Spinal cord (tissue), 10 donors: ENCODE data around the gene PLCB1. TPM values are rescaled to one million over a fixed set of nuclear protein-coding genes. Genes with fewer than 3 reads are reported as not detected.

Source experiments
- DNase-seq, 6 donors: peaks; one replicate each; pipeline versions ENCODE4 v3.0.0 to v3.0.0-alpha.2; 2013 to 2015; ENCODE audit warnings: low spot score in 6 of 6, low read depth in 4 of 6
- H3K27ac ChIP-seq: one replicate; pipeline ENCODE4 v1.5.1; 2013; ENCODE audit warnings: low read depth, low read length, control low read depth
- H3K27me3 ChIP-seq: one replicate; pipeline ENCODE4 v1.6.1; 2013; ENCODE audit warnings: low read length; ENCODE audit not compliant: control insufficient read depth, insufficient read depth
- H3K36me3 ChIP-seq: one replicate; pipeline ENCODE4 v1.6.1; 2013; ENCODE audit warnings: low read length; ENCODE audit not compliant: control insufficient read depth, insufficient read depth
- H3K4me1 ChIP-seq: one replicate; pipeline ENCODE4 v1.6.1; 2013; ENCODE audit warnings: low read length; ENCODE audit not compliant: control insufficient read depth, insufficient read depth
- H3K4me3 ChIP-seq: one replicate; pipeline ENCODE4 v1.5.1; 2013; ENCODE audit warnings: low read depth, low read length, control low read depth
- H3K9me3 ChIP-seq: one replicate; pipeline ENCODE4 v1.6.1; 2013; ENCODE audit warnings: low read length; ENCODE audit not compliant: control insufficient read depth, insufficient read depth
- WGBS: methylation state at CpG from one replicate; pipeline ENCODE4 v1.1.5; 2013; ENCODE audit warnings: missing lambda C conversion rate; ENCODE audit not compliant: insufficient coverage; 5-methylcytosine and 5-hydroxymethylcytosine counted together
- polyA plus RNA-seq, 2 donors: library from polyadenylated mRNA; unstranded; fragments of 120-200 nt; gene quantifications; one replicate each; pipeline ENCODE4 v1.2.1, GENCODE V29; 2013; ENCODE audit not compliant: insufficient read length in 2 of 2
- total RNA-seq, 2 donors: library from RNA; depleted of rRNA in 1 of 2; stranded (reverse); fragments of 120-200 nt in 1 of 2; fragments of >200 nt in 1 of 2; gene quantifications; one replicate each; pipeline versions ENCODE4 v1.2.3 to v1.2.4, GENCODE V29; 2013 to 2014
- donor health status: healthy.

PLCB1 gene
- total and polyA plus RNA-seq, 4 donors = 42.9 to 111 (median 88.2) TPM

- Histone ChIP-seq H3K27me3 (no peaks in the 10 kb centered on the region), H3K27ac (no peak overlapping the region), H3K4me3 (no peak overlapping the region), H3K36me3 (no peaks in the 10 kb centered on the region), H3K9me3 (no peaks in the 10 kb centered on the region), H3K4me1 (no peaks in the 10 kb centered on the region)
- 90% methylated on average over 2 of the region's 3 CpGs for WGBS
- no peak for DNase-seq
These were observed 96.2 kb downstream of the PLCB1 start for GRCh38 chr20:8228315-8228714.

DNA sequence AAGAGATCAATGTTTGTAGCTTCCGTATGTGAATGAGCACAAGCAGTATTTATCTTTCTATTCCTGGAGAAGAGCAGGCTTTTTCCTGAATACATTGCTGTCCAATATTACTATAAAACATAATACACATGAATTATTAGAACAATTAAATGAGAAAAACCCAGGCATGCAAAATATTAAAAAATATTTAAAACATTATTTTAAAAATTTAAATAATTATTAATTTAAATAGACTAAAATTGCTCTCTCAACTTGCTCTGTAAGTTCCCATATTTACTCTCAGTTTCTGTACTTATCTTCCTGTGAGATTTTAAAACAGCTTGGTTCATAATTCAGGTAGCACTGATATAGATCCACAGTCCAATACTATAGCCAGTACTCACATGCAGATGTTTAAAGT, 97.0 kb downstream of the PLCB1 start:
- no peaks in the 10 kb centered on the region for H3K4me1 ChIP-seq
- no CpG with 5 or more reads among the region's 1 CpG for WGBS
- no peaks in the 10 kb centered on the region for H3K27me3 ChIP-seq
- no peak for DNase-seq
- no peak overlapping the region for H3K27ac ChIP-seq
- no peak overlapping the region for H3K4me3 ChIP-seq
- no peaks in the 10 kb centered on the region for H3K9me3 ChIP-seq
- H3K36me3 ChIP-seq = no peaks in the 10 kb centered on the region

DNA sequence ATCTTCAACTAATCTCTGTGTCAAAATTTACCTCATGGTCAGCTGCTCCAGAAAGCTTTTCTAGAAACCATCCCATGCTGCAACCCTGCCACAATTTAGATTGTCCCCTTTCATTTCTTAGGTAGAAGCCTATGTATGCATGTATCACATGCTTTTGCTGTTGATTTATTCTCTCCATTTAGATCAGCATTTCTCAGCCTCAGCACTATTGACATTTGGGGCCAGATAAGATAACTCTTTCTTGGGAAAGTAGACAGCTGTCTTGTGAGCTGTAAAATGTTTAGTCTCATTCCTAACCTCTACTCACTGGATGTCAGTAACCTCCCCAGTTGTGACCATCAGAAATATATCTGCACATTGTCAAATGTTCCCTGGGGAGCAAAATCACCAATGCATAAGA, 99.0 kb downstream of the PLCB1 start:
- Histone ChIP-seq H3K4me1 (no peaks in the 10 kb centered on the region), H3K9me3 (no peaks in the 10 kb centered on the region), H3K4me3 (no peak overlapping the region), H3K27ac (no peak overlapping the region), H3K27me3 (no peaks in the 10 kb centered on the region), H3K36me3 (no peaks in the 10 kb centered on the region)
- DNase-seq = no peak

DNA sequence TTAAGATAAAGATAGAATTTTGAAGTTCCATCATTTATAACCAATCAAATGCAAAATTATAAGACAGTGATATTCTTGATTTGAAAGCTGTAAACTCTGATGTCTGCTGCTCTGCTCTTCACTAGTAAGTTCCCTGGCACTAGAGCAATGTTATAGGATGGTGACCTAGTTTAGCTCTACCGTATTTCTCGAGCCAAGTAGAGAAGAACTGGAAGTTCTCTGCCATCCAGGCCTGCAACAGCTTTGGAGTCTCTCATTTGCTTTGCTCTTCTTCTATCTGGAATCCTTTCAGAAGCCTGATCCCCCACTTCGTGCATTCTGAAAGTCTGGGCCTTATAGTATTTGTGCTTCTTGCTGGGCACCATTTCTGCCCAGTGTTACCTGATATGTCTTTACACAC, 100.3 kb downstream of the PLCB1 start:
- Histone ChIP-seq H3K4me3 (no peak overlapping the region), H3K27me3 (no peaks in the 10 kb centered on the region), H3K36me3 (no peaks in the 10 kb centered on the region), H3K9me3 (no peaks in the 10 kb centered on the region), H3K4me1 (no peaks in the 10 kb centered on the region), H3K27ac (no peak overlapping the region)
- WGBS = 95% methylated on average over 2 of the region's 3 CpGs
- no peak for DNase-seq

DNA sequence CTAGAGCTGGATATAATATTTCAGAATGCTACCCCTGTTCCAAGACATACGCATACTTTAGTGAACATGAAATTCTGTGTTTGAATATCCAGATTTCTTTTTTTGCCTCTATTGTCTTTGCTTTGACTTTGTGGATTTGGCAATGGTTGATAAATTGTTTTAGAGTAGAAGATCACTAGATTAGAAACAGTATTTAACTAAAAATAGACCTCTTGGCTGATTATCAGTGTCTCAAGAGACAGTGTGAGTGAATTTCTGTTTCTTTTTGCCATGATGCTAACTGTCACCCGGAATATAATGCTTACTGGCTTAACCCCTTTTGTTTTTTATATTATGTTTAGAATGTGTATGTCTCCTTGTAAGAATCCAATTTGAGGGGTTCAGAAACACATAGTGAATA, 102.5 kb downstream of the PLCB1 start:
- Histone ChIP-seq H3K36me3 (no peaks in the 10 kb centered on the region), H3K9me3 (no peaks in the 10 kb centered on the region), H3K4me3 (no peak overlapping the region), H3K27me3 (no peaks in the 10 kb centered on the region), H3K27ac (no peak overlapping the region), H3K4me1 (no peaks in the 10 kb centered on the region)
- DNase-seq = no peak
- WGBS = no CpG with 5 or more reads among the region's 2 CpGs

DNA sequence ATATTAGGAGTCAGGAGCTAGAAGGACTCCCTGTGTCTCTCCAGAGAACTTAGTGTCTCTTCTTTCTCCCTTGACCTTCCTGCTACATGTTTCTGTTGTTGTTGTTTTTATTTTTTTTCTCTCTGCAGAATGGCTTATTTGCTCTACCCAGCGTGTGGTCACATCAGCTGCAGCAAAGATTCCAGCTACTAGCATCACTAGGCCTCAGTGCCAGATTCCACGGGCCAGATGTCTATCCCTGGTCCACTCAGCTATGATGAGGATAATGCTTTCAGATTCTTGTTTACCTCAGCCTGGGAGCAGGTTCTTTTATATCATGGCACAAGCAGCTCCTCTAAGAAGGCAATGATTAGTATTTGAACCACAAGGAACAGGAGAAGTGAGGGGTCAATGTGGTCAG, 110.0 kb downstream of the PLCB1 start:
- Histone ChIP-seq H3K9me3 (no peaks in the 10 kb centered on the region), H3K4me3 (no peak overlapping the region), H3K27me3 (no peaks in the 10 kb centered on the region), H3K27ac (no peak overlapping the region), H3K4me1 (no peaks in the 10 kb centered on the region), H3K36me3 (no peaks in the 10 kb centered on the region)
- no CpG with 5 or more reads among the region's 2 CpGs for WGBS
- peak in 1 of 6 donors; percentile 26 for DNase-seq

GRCh38 chr20:8242827-8243724, 111.0 kb downstream of the PLCB1 start:
- peak in 1 of 6 donors; percentile 25 for DNase-seq
- H3K27me3 ChIP-seq = no peaks in the 10 kb centered on the region
- WGBS = 94% methylated on average over 4 of the region's 7 CpGs
- H3K36me3 ChIP-seq = no peaks in the 10 kb centered on the region
- H3K4me1 ChIP-seq = no peaks in the 10 kb centered on the region
- H3K9me3 ChIP-seq = no peaks in the 10 kb centered on the region
- no peak overlapping the region for H3K27ac ChIP-seq
- no peak overlapping the region for H3K4me3 ChIP-seq

- H3K4me3 ChIP-seq = no peak overlapping the region
- peak in 3 of 6 donors; percentile 14 to 59 (median 39) for DNase-seq
- H3K9me3 ChIP-seq = no peaks in the 10 kb centered on the region
- H3K36me3 ChIP-seq = no peaks in the 10 kb centered on the region
- H3K4me1 ChIP-seq = no peaks in the 10 kb centered on the region
- H3K27me3 ChIP-seq = no peaks in the 10 kb centered on the region
- H3K27ac ChIP-seq = peak overlapping the region; percentile 12
- no CpG with 5 or more reads among the region's 2 CpGs for WGBS
These were observed 112.6 kb downstream of the PLCB1 start for GRCh38 chr20:8244637-8245036.

DNA sequence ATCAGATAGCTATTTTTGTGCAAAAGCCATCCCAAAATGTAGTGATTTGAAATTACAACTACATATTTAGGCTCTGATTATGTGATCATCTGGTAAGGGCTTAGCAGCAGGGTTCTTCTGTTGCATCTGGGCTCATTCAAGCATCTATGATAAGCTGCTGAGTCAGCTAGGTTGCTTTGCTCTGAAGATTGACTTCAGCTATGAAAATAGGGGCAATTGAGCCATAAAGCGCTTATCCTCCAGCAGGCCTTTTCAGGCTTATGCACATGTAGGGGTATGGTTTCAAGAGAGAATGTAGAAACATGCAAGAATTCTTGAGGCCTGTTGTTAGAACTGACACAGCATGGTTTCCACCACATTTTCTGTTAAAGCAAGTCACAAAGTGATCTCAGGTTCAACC, 114.1 kb downstream of the PLCB1 start:
- no peak for DNase-seq

GRCh38 chr20:8246716-8247115, 114.7 kb downstream of the PLCB1 start:
- DNase-seq = no peak
- no peaks in the 10 kb centered on the region for H3K36me3 ChIP-seq
- H3K27me3 ChIP-seq = no peaks in the 10 kb centered on the region
- H3K9me3 ChIP-seq = no peaks in the 10 kb centered on the region
- no peak overlapping the region for H3K27ac ChIP-seq
- no CpG with 5 or more reads among the region's 1 CpG for WGBS
- H3K4me1 ChIP-seq = no peaks in the 10 kb centered on the region
- no peak overlapping the region for H3K4me3 ChIP-seq

More for the DNA sequence above, 114.1 kb downstream of the PLCB1 start:
- H3K4me3 ChIP-seq = no peak overlapping the region
- no peaks in the 10 kb centered on the region for H3K27me3 ChIP-seq
- no peaks in the 10 kb centered on the region for H3K4me1 ChIP-seq
- no peak overlapping the region for H3K27ac ChIP-seq
- H3K36me3 ChIP-seq = no peaks in the 10 kb centered on the region
- no peaks in the 10 kb centered on the region for H3K9me3 ChIP-seq
- 100% methylated on average over 1 of the region's 1 CpG for WGBS
